HepG2 (cell line): ENCODE data around the gene PEAK3. TPM values are rescaled to one million over a fixed set of nuclear protein-coding genes. Genes with fewer than 3 reads are reported as not detected.
A peak's percentile ranks its signal among the peaks of the same experiment; 100 is the strongest.

ENCODE experiments used
- CCDC6 ChIP-seq: sonication (generic); formaldehyde crosslinking; IDR thresholded peaks from 2 replicates; pipeline ENCODE4 v1.8.1; 2022; ENCODE audit warnings: mild to moderate bottlenecking, missing genetic modification reagents, moderate library complexity
- ELF4 ChIP-seq: sonication (generic); formaldehyde crosslinking; IDR thresholded peaks from 2 replicates; pipeline ENCODE4 v1.5.0; 2020; ENCODE audit warnings: missing genetic modification reagents, mild to moderate bottlenecking, moderate library complexity, borderline replicate concordance
- FOXM1 ChIP-seq: sonication (generic); formaldehyde crosslinking; IDR thresholded peaks from 2 replicates; pipeline ENCODE4 v1.5.0; 2020; ENCODE audit warnings: missing genetic modification reagents
- FOXO1 ChIP-seq: sonication (generic); formaldehyde crosslinking; IDR thresholded peaks from 2 replicates; pipeline ENCODE4 v1.4.0; 2020; ENCODE audit warnings: missing genetic modification reagents
- GABPA ChIP-seq, 2 experiments: IDR thresholded peaks; 2 replicates each; pipeline ENCODE4 v1.6.1; 2011 to 2016; ENCODE audit warnings: low read depth in 2 of 2, low read length in 1 of 2, missing biosample characterization in 1 of 2, missing genetic modification characterization in 1 of 2
- HMGXB4 ChIP-seq, 2 experiments: sonication (generic) in 1 of 2; formaldehyde crosslinking in 1 of 2; IDR thresholded peaks; 2 replicates each; pipeline versions ENCODE4 v1.4.0 to v1.6.1; 2018 to 2020; ENCODE audit warnings: missing genetic modification reagents in 2 of 2, borderline replicate concordance in 1 of 2, low read depth in 1 of 2, mild to moderate bottlenecking in 1 of 2, missing biosample characterization in 1 of 2
- HNF4A ChIP-seq: sonication (generic); formaldehyde crosslinking; IDR thresholded peaks from 2 replicates; pipeline ENCODE4 v1.4.0; 2020; ENCODE audit warnings: missing genetic modification reagents
- MAFK ChIP-seq, 2 experiments: IDR thresholded peaks in 1 of 2; conservative IDR thresholded peaks in 1 of 2; 2 replicates each; pipeline ENCODE4 v1.6.1; 2011; ENCODE audit warnings: improper control_type of control experiment in 2 of 2, low read length in 2 of 2
- PITX1 ChIP-seq: sonication (generic); formaldehyde crosslinking; IDR thresholded peaks from 2 replicates; pipeline ENCODE4 v1.5.1; 2020; ENCODE audit warnings: mild to moderate bottlenecking, missing genetic modification reagents
- PRPF4 ChIP-seq: fragments of 200-400 bp; formaldehyde crosslinking; IDR thresholded peaks from 2 replicates; pipeline ENCODE4 v1.6.1; 2016; ENCODE audit warnings: low read length, low read depth; ENCODE audit not compliant: poor library complexity, severe bottlenecking
- REL ChIP-seq: sonication (generic); formaldehyde crosslinking; conservative IDR thresholded peaks from 2 replicates; pipeline ENCODE4 v1.8.0; 2022; ENCODE audit warnings: mild to moderate bottlenecking, missing genetic modification reagents, moderate library complexity
- SATB2 ChIP-seq: sonication (generic); formaldehyde crosslinking; IDR thresholded peaks from 2 replicates; pipeline ENCODE4 v1.5.0; 2020; ENCODE audit warnings: missing genetic modification reagents
- TIGD3 ChIP-seq: sonication (generic); formaldehyde crosslinking; IDR thresholded peaks from 2 replicates; pipeline ENCODE4 v1.5.1; 2020; ENCODE audit warnings: mild to moderate bottlenecking, missing genetic modification reagents, borderline replicate concordance
- TRAFD1 ChIP-seq: sonication (generic); formaldehyde crosslinking; IDR thresholded peaks from 2 replicates; pipeline ENCODE4 v1.5.1; 2020; ENCODE audit warnings: missing genetic modification reagents, mild to moderate bottlenecking, borderline replicate concordance
- TRIM22 ChIP-seq: fragments of 450-650 bp; IDR thresholded peaks from 2 replicates; pipeline ENCODE4 v1.6.1; 2017
- ZHX1 ChIP-seq: sonication (generic); formaldehyde crosslinking; IDR thresholded peaks from 2 replicates; pipeline ENCODE4 v1.8.1; 2022; ENCODE audit warnings: low read depth, mild to moderate bottlenecking, missing genetic modification reagents
- ZNF160 ChIP-seq: sonication (generic); formaldehyde crosslinking; IDR thresholded peaks from 2 replicates; pipeline ENCODE4 v1.8.0; 2022; ENCODE audit warnings: mild to moderate bottlenecking, inconsistent platforms, missing genetic modification reagents
- ZSCAN21 ChIP-seq: sonication (generic); formaldehyde crosslinking; IDR thresholded peaks from 2 replicates; pipeline ENCODE4 v1.8.0; 2022; ENCODE audit warnings: mild to moderate bottlenecking, missing genetic modification reagents, moderate library complexity, borderline replicate concordance
- polyA plus RNA-seq, 8 experiments: library from polyadenylated mRNA; depleted of rRNA in 3 of 8; stranded (reverse) in 7 of 8; unstranded in 1 of 8; fragments of >200 nt; fragmentation: Illumina TruSeq in 4 of 8; extraction: Trizol in 4 of 8; gene quantifications; 2 replicates each; pipeline versions ENCODE4 v1.2.1 to v1.2.3, GENCODE V29; 2011 to 2016; ENCODE audit warnings: low read depth in 4 of 8, missing spikeins in 1 of 8, mixed read lengths in 1 of 8; ENCODE audit not compliant: insufficient read depth in 1 of 8
- total RNA-seq, 5 experiments: library from RNA; depleted of rRNA; stranded (reverse); fragments of >200 nt; fragmentation: Illumina TruSeq; extraction: Trizol; gene quantifications; 2 replicates each; pipeline ENCODE4 v1.2.3, GENCODE V29; 2016; ENCODE audit warnings: low read depth in 1 of 5

Gene PEAK3
- total and polyA plus RNA-seq, 2 of the 13 experiments (the other 11 are each of a cell fraction or from before 2014, with no cell fraction given): not detected

- no peak for TF ChIP-seq TIGD3 (CRISPR knock-in tag)
- TF ChIP-seq PRPF4: no peak
- TF ChIP-seq ZSCAN21 (CRISPR knock-in tag): peak; percentile 63; the same call in 1 of the 2 replicates
- no peak; the same call in 1 of the 2 replicates for TF ChIP-seq REL (CRISPR knock-in tag)
- no peak for TF ChIP-seq GABPA (IDR thresholded peaks at IDR 0.05; ENCODE audit: low read depth, low read length)
- peak; percentile 64 for TF ChIP-seq GABPA (CRISPR knock-in tag; IDR thresholded peaks at IDR 0.05; ENCODE audit: low read depth)
- TF ChIP-seq ZNF160 (CRISPR knock-in tag): no peak
- no peak for TF ChIP-seq CCDC6 (CRISPR knock-in tag)
- peak; percentile 62 to 66; a peak in 3 of 4 replicates for TF ChIP-seq HMGXB4 (CRISPR knock-in tag; IDR thresholded peaks at IDR 0.05; ENCODE audit: borderline replicate concordance in 1 of 2, low read depth in 1 of 2)
- no peak for TF ChIP-seq ELF4
- TF ChIP-seq TRAFD1 (CRISPR knock-in tag): no peak
- no peak for TF ChIP-seq FOXM1 (CRISPR knock-in tag)
- 0 out of 2 replicates have a peak, but pooled peaks have one; percentile 12 for TF ChIP-seq ZHX1 (CRISPR knock-in tag)
- peak; percentile 45; the same call in 1 of the 2 replicates for TF ChIP-seq HNF4A
- TF ChIP-seq MAFK (conservative IDR thresholded peaks at IDR 0.05 in 1 of 2, IDR thresholded peaks at IDR 0.05 in 1 of 2; ENCODE audit: low read length in 2 of 2): no peak
- TF ChIP-seq PITX1 (CRISPR knock-in tag): no peak
- TF ChIP-seq SATB2 (CRISPR knock-in tag): 0 out of 2 replicates have a peak, but pooled peaks have one; percentile 54
- TF ChIP-seq FOXO1 (CRISPR knock-in tag): no peak; the same call in 1 of the 2 replicates
- TF ChIP-seq TRIM22: no peak
Measured at GRCh38 chr19:2253106-2254063, 28.6 kb downstream of the PEAK3 start (continued).
